GM12873 (cell line): ENCODE data around the gene EEF1G.

ENCODE experiments used
- TF ChIP-seq, protein P1 (sequence below): IDR thresholded peaks from 2 replicates; pipeline ENCODE4 v1.5.1; 2012; ENCODE audit warnings: low read depth, mild to moderate bottlenecking, moderate library complexity, low read length, control low read depth; ENCODE audit not compliant: insufficient read depth; ENCODE audit errors: missing control alignments

EEF1G gene

DNA sequence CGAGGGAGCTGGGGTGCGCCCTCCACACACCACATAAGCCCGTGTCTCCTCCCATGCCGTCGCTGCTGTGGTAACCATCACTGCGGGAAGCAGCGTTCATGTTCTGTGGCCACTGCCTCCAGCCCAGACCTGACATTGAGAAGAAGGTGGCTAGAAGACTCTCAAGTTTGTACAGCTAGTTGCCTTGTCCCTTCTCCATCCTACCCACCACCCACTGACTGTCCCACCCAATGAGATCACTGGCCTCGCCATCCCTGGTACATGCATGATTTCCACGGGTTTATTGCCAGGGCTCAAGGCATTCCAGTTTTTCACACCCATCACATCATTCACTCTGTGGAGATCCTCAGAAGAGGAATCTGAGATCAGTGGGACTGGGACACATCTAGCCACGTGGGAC is 60.1 kb downstream of the EEF1G start:
- TF ChIP-seq, protein P1, sequence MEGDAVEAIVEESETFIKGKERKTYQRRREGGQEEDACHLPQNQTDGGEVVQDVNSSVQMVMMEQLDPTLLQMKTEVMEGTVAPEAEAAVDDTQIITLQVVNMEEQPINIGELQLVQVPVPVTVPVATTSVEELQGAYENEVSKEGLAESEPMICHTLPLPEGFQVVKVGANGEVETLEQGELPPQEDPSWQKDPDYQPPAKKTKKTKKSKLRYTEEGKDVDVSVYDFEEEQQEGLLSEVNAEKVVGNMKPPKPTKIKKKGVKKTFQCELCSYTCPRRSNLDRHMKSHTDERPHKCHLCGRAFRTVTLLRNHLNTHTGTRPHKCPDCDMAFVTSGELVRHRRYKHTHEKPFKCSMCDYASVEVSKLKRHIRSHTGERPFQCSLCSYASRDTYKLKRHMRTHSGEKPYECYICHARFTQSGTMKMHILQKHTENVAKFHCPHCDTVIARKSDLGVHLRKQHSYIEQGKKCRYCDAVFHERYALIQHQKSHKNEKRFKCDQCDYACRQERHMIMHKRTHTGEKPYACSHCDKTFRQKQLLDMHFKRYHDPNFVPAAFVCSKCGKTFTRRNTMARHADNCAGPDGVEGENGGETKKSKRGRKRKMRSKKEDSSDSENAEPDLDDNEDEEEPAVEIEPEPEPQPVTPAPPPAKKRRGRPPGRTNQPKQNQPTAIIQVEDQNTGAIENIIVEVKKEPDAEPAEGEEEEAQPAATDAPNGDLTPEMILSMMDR, result no peak

DNA sequence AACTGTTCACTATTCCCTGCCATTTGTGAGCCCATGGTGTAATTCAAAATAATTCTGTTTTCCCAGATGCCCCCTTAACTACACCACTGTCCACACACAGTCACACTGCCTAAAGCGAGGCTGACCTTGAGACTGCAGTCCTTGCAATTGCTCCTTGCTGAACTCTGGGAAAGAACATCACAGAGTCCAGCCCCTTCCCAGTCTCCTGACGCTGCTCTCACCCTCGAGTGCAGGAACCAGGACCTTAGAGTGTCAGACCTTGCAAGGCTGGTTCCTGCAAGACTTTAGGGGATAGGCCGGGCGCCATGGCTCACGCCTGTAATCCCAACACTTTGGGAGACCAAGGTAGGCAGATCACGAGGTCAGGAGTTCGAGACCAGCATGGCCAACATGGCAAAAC is 60.7 kb downstream of the EEF1G start:
- TF ChIP-seq, protein P1, result no peak
